PFSK-1 (cell line): ENCODE results near the gene AP2A2.

Experiments
- FOXP2 ChIP-seq: optimal IDR thresholded peaks from 2 replicates; pipeline ENCODE3; 2011; ENCODE audit warnings: borderline replicate concordance, control low read depth, inconsistent platforms; ENCODE audit not compliant: insufficient read depth; ENCODE audit errors: extremely low read length, extremely low read depth
- POLR2AphosphoS5 ChIP-seq: IDR thresholded peaks from 2 replicates; pipeline ENCODE4 v1.6.1; 2012; ENCODE audit warnings: low read depth, mild to moderate bottlenecking, control low read depth, low read length, moderate library complexity
- REST ChIP-seq, 2 experiments: IDR thresholded peaks; 2 replicates each; pipeline versions ENCODE4 v1.6.1 to v1.8.0; 2011 to 2012; ENCODE audit warnings: low read depth in 2 of 2, low read length in 2 of 2, control low read depth in 1 of 2, inconsistent platforms in 1 of 2, mild to moderate bottlenecking in 1 of 2, moderate library complexity in 1 of 2; ENCODE audit not compliant: insufficient read depth in 1 of 2
- SIN3A ChIP-seq: IDR thresholded peaks from 2 replicates; pipeline ENCODE4 v1.6.1; 2012; ENCODE audit warnings: mild to moderate bottlenecking, low read length, moderate library complexity, borderline replicate concordance; ENCODE audit not compliant: insufficient read depth
- TAF1 ChIP-seq: IDR thresholded peaks from 2 replicates; pipeline ENCODE4 v1.6.1; 2012; ENCODE audit warnings: low read length, control low read depth, borderline replicate concordance; ENCODE audit not compliant: insufficient read depth

Gene AP2A2

GRCh38 chr11:953512-953911, 27.8 kb downstream of the AP2A2 start:
- TF ChIP-seq REST (IDR thresholded peaks at IDR 0.05; ENCODE audit: insufficient read depth in 1 of 2, low read depth in 2 of 2, low read length in 2 of 2), result no peak
- TF ChIP-seq TAF1, result no peak
- TF ChIP-seq SIN3A, result no peak
- TF ChIP-seq FOXP2, result no peak
- no peak for TF ChIP-seq POLR2AphosphoS5

- TF ChIP-seq FOXP2 (no peak), POLR2AphosphoS5 (no peak), TAF1 (no peak), REST (IDR thresholded peaks at IDR 0.05; ENCODE audit: insufficient read depth in 1 of 2, low read depth in 2 of 2, low read length in 2 of 2) (no peak)
These were observed 28.9 kb downstream of the AP2A2 start for GRCh38 chr11:954392-955153.

- 0 out of 4 replicates have a peak, but pooled peaks of 1 of the 2 experiments have one; percentile 34 for TF ChIP-seq REST (IDR thresholded peaks at IDR 0.05; ENCODE audit: insufficient read depth in 1 of 2, low read depth in 2 of 2, low read length in 2 of 2)
- no peak for TF ChIP-seq SIN3A
- TF ChIP-seq FOXP2, result no peak
These were observed 29.7 kb downstream of the AP2A2 start for GRCh38 chr11:955154-956063.

- TF ChIP-seq SIN3A (no peak), POLR2AphosphoS5 (no peak), FOXP2 (no peak), TAF1 (no peak), REST (IDR thresholded peaks at IDR 0.05; ENCODE audit: insufficient read depth in 1 of 2, low read depth in 2 of 2, low read length in 2 of 2) (no peak)
These were observed 31.7 kb downstream of the AP2A2 start for GRCh38 chr11:957212-957920.
